ENCODE results near the gene GNAO1.
A peak's percentile ranks its signal among the peaks of the same experiment; 100 is the strongest.

Gene GNAO1

DNA sequence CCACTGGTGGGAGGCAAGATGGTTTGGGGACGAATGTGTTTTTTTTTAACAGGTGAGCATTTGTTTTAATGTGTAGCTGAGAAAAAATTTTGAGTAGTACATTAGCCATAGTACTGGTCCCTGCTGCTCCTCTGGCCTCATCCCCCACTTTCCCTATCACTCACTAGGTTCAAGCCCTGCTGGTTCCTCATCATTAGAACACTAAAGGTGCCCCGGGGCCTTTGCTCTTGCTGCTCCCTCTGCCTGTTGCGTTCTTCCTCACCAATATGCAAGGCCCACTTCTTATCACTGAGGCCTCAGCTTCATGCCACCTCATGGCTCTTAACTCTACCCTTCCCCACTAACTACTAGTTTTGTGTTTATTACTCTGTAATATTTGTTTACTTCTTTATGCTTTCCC is 74.5 kb downstream of the GNAO1 start:
- DNase-seq (ENCODE audit: low spot score), result no peak

DNA sequence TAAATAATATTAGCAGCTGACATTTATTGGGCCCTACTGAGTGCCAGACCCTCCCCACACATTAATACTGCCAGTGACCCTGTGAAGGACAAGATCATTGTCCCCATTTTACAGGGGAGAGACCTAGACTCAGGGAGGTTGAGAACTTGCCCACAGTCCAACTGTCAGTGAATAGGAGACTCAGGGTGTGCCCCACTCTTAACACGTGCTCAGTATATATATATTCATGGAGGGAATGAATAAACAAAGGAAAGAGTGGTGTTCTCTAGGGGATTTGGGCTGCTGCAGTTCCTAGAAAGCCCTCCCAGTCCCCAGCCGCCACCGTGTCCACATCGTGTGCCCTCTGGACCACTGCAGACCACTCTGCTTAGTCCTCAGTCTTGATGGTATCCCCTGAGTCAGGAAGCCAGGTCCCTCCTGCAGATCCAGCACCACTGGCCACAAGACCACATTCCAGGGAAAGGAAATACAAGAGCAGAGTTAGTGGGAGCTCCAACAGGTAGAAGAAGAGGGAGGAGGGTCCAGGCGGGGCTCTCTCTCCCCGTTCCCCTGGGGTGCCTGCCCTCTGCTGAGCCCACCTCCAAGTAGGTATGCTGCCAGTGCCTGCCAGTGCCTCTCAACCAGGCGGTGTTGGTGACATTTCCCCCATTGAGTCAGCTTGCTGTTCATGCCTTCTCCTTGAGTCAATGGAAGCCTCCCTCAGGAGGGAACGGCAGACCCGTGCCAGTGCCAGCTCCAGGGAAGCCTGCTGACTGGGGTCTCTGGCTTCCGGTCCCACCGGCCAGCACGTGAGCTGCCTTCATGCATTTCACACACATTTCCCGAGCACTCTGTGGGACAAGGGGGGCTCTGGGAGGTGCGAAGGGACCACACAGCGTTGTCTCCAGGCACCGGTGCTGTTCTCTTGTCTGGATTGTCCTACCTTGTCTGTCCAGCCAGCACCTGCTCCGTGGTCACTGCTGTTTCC is 75.6 kb downstream of the GNAO1 start:
- no peak for DNase-seq (ENCODE audit: low spot score)

DNA sequence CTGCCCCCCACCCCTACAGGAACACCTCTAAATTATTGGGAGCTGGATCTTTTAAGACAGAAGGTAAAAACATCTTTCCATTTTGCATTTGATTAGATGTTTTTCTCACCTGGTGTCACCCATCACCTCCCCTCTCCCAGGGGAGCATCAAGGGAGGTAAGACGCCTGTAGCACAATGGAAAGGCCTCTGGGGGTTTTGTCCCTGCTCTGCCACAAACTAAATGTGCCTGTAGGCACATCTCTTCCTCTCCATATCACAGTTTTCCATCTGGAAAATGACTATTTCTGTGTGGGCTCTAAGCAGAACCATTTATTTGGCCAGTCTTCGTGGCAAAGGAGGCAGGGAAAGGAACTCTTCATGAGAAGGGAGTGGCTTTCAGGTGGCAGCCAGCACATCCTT is 76.6 kb downstream of the GNAO1 start:
- no peak for DNase-seq (ENCODE audit: low spot score)

DNA sequence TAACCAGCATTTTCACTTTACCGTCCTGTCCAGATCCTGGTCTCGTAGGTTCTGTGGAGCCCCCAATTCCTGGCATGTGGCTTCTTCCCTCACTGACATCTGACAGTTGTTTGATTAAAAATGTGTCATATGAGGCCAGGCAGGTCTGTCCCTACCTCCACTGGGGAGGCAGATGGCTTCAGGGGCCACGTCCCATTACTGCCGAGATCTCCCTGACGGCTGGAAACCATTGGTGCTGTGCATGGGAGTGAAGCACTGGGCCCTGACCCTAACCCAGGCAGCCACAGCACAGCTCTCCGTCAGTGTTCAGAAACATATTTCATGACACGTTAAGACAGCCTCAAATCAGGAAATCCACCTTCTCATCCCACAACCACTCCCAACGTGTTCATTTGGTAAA is 77.5 kb downstream of the GNAO1 start:
- no peak for DNase-seq (ENCODE audit: low spot score)

DNA sequence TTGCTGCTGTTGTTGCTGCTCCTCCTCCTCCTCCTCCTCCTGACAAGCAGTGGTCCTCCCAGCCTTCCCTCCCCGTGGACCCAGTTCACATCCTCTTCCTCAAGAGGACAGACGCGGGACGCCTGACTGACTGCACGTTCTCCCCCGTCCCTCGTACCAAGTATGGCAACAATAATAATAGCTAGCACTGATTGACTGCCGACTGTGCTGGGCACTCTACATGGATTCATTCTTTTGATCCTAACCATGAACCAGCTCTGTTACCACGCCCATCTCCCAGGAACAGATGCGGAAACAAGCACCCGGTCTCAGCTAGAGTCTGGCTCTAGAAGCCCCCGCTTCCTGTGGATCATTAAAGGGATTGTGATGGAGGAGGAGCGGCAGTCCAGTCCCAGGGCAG is 78.0 kb downstream of the GNAO1 start:
- DNase-seq (ENCODE audit: low spot score), result no peak

DNA sequence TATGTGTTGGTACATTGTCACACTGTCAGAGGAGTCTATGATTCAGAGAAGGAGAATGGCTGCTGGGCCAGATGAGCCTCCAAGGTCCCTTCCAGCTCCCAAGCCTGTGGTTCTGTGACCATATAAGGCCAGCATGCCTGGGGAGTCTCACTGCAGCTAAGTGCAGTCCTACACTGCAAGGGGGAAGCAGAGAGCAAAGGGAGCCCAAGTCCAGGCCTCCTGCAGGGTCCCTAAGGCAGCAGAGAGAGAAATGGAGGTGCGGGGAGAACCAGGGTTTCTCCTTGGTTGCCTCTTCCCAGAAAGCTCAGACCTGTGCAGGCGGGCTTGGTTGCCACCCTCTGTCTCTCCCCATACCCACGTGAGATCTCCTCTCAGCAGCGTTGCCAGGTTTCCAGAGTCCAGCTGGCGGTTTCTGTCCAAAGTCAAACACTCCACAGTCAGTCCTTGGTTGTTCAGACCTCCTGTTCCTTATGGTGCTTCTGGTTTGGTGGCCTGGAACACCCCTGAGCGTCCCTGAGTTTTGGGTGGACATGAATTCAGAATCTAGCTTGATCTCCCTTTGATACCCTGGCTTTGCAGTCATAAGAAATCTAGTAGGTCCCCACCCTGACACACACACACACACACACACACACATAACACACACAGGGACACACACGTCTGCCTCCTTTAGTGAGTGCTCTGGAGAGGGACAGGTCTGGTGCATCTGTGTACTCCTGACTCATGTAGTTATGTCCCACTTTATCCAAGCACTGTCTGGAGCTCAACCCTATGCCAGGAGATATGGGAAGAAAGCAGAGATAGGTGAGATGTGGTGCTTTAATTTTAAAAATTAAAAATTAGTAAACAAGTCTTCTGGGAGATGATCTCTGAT is 78.8 kb downstream of the GNAO1 start:
- DNase-seq (ENCODE audit: low spot score), result peak; percentile 71

GRCh38 chr16:56270828-56271227 is 79.5 kb downstream of the GNAO1 start:
- no peak for DNase-seq (ENCODE audit: low spot score)

DNA sequence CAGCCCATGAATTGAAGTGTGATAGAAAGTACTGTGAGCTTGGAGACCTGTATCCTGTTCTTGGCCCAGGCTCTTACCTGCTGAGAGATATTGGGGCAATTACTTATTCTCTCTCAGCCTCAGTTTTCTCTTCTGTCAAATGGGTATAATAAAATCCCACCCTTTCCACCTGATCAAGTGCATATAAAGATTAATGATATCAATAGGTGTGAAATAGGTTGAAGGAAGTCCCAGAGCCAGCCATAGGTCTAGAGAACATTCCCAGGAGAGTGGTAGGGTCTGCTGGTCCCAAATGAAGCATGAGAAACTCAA is 81.2 kb downstream of the GNAO1 start:
- DNase-seq (ENCODE audit: low spot score), result no peak

- DNase-seq (ENCODE audit: low spot score), result no peak
These were observed 82.3 kb downstream of the GNAO1 start for GRCh38 chr16:56273615-56274014.

- DNase-seq (ENCODE audit: low spot score), result no peak
These were observed 83.1 kb downstream of the GNAO1 start for GRCh38 chr16:56274369-56274768.

DNA sequence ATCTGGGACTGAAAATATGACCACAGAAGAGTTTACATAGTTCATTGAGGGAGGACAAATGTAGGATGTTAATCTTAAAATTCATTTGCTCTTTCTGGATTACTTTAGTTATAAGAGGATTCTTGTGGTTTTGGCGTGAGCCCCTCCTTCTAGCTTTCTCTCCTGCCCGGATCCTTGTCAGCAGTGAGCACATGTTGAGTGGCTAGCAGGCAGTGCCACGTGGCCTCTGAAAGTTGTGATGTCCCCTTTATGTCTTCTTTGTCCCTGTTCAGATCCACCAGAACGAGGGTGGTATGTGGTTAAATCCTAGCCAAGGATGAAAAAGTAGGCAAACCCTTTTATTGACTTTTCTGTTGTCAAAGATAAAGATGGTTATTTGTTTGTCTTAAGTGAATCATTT is 83.8 kb downstream of the GNAO1 start:
- DNase-seq (ENCODE audit: low spot score), result no peak

DNA sequence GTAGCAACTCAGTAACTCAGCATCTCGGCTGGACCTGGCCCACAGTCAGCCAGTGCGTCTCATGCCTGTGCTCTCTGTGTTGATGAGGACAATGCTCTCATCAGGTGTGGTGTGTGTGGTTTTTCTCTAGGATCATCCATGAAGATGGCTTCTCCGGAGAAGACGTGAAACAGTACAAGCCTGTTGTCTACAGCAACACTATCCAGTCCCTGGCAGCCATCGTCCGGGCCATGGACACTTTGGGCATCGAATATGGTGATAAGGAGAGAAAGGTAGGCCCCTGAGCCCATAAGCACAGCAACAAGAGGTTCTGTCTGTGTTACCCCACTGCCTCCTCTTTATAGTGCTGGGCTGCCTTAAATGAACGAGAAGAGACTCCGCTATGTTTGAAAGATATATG is 84.5 kb downstream of the GNAO1 start:
- DNase-seq (ENCODE audit: low spot score), result no peak

DNA sequence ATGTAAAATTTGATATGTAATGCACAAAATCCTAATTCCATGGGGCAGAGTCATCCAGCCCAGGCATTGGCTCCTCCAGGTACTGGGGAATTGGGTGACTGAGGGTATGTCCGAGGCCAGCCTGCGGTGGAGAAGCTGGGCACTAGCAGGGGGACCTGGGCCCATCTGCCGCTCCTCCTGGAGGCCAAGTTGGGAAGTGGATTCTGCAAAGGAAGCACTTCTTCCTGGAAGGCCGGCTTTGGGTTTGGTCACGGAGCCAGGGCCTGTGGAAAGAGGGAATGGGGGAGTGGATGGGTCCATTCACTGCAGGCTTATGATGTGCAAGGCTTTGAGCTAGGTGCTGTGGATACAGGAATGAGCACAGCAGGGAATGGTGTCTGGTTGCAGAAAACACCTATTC is 85.8 kb downstream of the GNAO1 start:
- no peak for DNase-seq (ENCODE audit: low spot score)

DNA sequence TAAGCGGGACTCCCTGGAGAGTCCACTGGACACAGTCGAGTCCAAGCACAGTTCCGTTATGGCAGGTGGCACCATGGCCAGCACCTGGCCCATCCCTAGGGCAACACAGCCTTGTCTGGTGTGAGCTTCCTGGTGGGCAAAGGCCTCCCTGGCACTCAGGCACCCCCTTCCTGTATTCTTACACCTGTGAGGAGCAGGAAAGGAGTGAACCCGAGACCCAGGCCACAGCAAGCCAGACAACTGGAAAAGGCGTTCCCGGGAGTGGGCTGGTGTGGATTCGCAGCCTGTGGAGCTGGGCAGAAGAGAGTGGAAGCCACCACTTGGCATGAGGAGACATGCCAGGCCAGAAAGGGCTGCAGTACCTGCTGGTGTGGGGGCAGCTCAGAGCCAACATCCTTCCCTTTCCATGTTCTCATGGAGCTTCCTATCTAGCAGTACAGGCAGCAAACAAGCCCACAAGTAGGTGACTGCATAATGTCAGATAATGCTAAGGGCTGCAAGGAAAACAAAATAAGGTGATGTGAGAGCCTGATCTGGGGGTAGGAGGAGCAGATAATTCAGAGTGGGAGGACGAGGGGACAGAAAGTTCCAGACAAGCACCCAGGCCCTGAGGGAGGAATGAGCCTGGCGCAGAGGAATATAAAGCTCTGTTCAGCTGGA is 87.0 kb downstream of the GNAO1 start:
- DNase-seq (ENCODE audit: low spot score), result no peak

- no peak for DNase-seq (ENCODE audit: low spot score)
These were observed 87.8 kb downstream of the GNAO1 start for GRCh38 chr16:56279132-56279531.

DNA sequence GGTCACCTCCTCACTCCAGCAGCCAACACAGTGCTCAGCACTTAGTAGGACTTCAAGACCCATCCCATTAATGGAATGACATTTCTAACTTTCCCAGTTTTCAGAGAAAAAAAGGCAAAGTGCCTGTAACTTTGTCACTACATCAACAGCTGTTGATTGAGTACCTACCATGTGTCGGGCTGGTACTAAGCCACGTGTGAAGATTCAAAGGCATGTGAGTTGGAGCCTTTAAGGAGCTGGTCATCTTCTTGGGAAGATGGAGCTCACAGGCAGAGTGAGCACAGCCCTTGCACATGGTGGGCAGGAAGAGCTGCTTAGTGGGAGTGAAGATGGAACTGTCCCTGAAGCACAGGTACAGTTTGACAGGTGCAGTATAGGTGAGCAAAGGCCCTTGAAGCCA is 88.6 kb downstream of the GNAO1 start:
- DNase-seq (ENCODE audit: low spot score), result no peak

DNA sequence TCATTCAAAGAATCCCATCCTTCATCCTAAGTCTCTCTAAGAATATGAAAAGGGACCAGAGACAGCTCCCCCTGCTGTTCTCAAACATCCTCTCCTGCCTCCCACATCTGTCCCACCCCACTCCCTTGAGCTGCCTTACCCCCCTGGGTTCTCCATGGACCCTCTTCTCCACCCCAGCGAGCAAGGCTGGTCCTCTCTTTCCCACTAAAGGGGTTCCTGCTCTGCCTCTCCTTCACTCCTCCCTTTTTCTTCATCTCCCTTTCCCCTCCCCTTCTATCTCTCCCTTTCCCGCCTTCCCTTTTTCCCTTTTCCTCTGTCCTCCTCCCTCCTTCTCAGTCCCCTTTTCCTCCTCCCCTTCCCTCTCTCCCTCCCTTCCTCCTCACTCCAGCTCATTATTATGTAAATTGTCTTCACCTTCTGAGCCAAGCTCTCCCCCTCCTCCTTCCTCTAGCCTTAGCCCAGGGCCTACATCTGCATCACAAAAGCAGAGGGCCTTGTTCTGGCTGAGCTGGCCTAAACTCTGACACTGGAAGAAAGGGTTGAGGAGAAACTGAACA is 90.0 kb downstream of the GNAO1 start:
- no peak for DNase-seq (ENCODE audit: low spot score)

DNA sequence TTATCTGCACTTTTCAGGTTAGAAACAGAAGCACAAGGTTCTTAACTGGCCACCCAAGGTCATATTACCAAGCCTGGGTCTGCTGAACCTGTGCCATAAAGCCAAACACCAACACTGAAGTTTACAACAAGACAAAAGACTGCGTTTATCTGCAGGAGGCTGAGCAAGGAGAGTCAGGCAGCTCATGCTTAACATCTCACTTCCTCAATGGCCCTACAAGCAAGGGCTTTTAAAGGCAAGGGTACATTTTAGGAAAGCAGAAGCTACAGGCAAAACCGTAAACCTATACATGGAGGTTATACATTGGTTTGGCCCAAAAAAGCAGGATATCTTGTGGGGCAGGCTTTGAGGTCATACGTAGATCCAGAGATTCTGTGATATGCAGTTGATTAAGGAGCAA is 91.2 kb downstream of the GNAO1 start:
- no peak for DNase-seq (ENCODE audit: low spot score)

GRCh38 chr16:56284521-56284920 is 93.2 kb downstream of the GNAO1 start:
- no peak for DNase-seq (ENCODE audit: low spot score)

- no peak for DNase-seq (ENCODE audit: low spot score)
These were observed 95.5 kb downstream of the GNAO1 start for GRCh38 chr16:56286809-56287208.

- no peak for DNase-seq (ENCODE audit: low spot score)
These were observed 96.7 kb downstream of the GNAO1 start for GRCh38 chr16:56288019-56288418.

DNA sequence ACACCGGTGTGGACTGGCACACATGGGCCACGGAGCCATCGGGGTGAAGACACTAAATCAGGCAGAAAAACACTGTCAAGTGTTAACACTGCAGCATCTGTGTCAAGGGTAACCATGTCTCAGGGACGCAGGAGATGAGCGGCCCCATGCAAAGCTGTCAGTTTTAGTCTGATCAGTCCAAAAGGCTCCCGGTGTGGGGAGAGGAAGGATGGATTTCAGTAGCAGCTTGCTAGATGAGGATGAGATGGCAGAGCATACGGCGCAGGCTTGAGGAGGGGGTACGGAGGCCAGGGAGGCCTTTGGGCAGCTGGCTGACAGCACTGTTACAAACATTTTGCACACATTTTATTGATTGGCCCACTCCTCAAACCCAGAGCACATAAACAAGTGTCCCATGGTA is 98.1 kb downstream of the GNAO1 start:
- DNase-seq (ENCODE audit: low spot score), result no peak

Data from putamen (tissue), 1 donor.